Measurements from ENCODE around the gene SLC4A1AP. TPM values are rescaled to one million over a fixed set of nuclear protein-coding genes. Genes with fewer than 3 reads are reported as not detected.
A peak's percentile ranks its signal among the peaks of the same experiment; 100 is the strongest.

Gene SLC4A1AP
- total and polyA plus RNA-seq, 12 donors, result 13.0 to 41.1 (median 22.3) TPM

DNA sequence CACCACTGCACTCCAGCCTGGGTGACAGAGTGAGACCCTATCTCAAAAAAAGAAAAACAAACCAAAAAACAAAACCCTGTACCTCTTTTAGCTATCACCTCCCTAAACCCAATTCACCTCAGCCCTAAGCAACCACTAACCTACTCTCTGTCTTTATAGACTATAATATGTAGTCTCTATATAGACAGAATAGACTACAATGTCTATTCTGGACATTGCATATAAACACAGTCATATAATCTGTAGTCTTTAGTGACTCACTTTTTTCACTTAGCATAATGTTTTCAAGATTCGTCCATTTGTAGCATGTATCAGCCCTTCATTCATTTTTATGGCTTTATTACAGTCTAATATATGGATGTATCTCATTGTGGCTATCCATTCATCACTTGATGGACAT, 70.6 kb downstream of the SLC4A1AP start:
- H3K4me1 ChIP-seq (replicated peaks in 1 of 2), result peaks cover 27 to 55% of the 10 kb centered on the region in 2 donors
- H3K4me3 ChIP-seq, result no peak overlapping the region
- no peaks in the 10 kb centered on the region for H3K36me3 ChIP-seq (replicated peaks in 1 of 2)
- intact Hi-C loops (cut with DNase I), result no loop called here
- peak overlapping the region in 3 of 5 donors; percentile 25 to 95 (median 93) for H3K27ac ChIP-seq
- H3K27me3 ChIP-seq, result no peaks in the 10 kb centered on the region
- DNase-seq, result no peak
- 55 to 74% (median 66%) methylated on average over 1 of the region's 1 CpG for WGBS, 4 donors
- no peaks in the 10 kb centered on the region for H3K9me3 ChIP-seq (replicated peaks in 1 of 3)
- TF ChIP-seq POLR2A (IDR thresholded peaks at IDR 0.05), result no peak

DNA sequence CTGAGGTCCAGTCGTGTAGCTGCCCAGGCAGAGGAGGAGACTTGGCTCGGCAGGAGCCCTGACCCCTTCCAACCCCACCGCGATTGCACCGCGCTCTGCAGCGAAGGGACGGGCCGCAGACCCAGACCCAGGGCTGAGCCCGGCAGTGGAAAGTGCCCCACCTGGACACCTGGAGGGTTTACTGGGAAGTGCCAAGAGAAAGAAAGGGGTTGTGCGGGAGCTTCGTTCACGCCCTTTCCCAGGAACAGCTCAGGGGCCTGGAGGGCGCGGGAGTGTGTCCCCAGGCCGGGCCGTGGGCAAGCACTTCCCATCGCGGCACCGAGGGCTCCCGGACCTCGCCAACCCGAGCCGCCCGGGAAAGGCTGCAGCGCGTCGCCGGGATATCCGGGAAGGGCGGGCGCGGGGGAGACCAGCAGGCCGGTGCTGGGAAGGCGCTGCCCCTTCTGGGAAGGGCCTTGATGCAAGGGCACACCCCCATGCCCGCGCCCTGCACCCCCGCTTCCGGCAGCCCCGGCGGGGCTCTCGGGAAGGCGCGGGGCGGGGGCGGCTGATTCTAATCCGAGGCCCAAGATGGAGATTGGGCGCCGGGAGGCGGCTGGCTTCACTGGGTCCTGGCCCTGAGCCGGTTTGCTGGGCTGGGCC, 71.7 kb downstream of the SLC4A1AP start:
- Histone ChIP-seq H3K36me3 (replicated peaks in 1 of 2) (no peaks in the 10 kb centered on the region), H3K4me3 (peak overlapping the region in 2 of 4 donors; percentile 41 to 42), H3K27me3 (no peaks in the 10 kb centered on the region), H3K9me3 (replicated peaks in 1 of 3) (no peaks in the 10 kb centered on the region), H3K4me1 (replicated peaks in 1 of 2) (peaks cover 24 to 46% of the 10 kb centered on the region in 2 donors), H3K27ac (peak overlapping the region; percentile 58 to 95 (median 86))
- intact Hi-C loops (cut with DNase I), result no loop called here
- TF ChIP-seq POLR2A (IDR thresholded peaks at IDR 0.05), result peak; percentile 63 to 69
- TF ChIP-seq, protein P1, sequence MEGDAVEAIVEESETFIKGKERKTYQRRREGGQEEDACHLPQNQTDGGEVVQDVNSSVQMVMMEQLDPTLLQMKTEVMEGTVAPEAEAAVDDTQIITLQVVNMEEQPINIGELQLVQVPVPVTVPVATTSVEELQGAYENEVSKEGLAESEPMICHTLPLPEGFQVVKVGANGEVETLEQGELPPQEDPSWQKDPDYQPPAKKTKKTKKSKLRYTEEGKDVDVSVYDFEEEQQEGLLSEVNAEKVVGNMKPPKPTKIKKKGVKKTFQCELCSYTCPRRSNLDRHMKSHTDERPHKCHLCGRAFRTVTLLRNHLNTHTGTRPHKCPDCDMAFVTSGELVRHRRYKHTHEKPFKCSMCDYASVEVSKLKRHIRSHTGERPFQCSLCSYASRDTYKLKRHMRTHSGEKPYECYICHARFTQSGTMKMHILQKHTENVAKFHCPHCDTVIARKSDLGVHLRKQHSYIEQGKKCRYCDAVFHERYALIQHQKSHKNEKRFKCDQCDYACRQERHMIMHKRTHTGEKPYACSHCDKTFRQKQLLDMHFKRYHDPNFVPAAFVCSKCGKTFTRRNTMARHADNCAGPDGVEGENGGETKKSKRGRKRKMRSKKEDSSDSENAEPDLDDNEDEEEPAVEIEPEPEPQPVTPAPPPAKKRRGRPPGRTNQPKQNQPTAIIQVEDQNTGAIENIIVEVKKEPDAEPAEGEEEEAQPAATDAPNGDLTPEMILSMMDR (IDR thresholded peaks at IDR 0.05), result peak in 2 of 6 experiments; percentile 5 to 7
- WGBS, 4 donors, result 2 to 17% (median 6%) methylated on average over 18 to 51 of the region's 51 CpGs
- DNase-seq, result peak; percentile 79 to 94 (median 87)

DNA sequence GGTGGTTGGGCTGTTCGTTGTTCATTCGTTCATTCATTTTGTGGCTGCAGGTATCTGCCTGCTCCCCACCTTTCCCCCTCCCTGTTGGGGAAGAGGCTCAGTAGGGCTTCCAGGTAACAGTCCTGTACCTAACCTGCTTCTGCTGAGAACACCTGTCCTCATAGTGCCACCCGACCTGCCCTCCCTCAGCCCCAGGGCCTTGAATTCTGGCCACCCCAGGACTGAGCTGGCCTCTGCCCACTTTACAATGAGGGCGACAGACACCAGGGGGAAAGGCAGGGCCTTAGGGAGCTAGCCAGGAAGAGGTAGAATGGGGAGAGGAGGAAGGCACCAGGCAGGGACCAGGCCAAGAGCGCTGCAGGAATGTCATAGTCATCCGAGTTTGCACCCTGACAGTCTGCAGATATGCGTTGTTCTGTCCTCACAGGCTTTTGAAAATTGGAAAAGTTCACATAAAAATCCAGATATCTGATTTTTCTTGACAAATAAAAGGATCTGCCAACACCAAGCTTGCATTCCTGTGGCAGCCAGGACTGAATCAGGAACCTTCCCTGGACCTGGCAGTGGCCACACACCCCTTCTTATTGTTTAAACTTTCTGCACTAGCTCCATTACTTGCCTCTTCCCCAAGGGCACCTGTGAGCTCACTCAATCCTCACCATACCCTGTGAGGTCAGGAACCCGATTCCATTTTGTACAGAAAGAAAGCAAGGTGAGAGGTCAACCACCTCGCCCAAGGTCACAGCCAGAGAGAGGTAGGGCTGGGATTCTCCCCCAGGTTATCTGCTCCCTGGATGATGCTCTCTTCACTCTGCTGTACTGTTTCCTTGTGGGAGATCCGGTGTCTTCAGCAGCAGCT, 72.6 kb downstream of the SLC4A1AP start:
- peak overlapping the region; percentile 26 to 95 (median 86) for H3K27ac ChIP-seq
- 87 to 94% (median 88%) methylated on average over 9 to 10 of the region's 10 CpGs for WGBS, 4 donors

DNA sequence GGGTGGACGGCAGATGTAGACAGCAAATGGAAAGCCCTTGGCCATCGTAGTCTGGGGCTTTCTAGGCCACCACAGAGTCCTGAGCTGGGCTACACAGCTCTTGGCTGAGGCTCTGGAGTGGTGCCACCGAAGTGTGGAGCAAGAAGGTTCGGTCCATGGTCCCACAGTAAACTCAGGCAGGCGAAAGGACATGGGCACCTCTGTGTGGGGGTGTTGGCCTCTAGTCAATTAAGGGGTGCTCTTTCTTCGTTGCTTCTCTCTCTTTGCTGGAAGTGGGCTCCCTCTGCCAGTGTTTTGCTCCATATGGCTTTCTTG, 73.2 kb downstream of the SLC4A1AP start:
- Histone ChIP-seq H3K27me3 (no peaks in the 10 kb centered on the region), H3K4me1 (replicated peaks in 1 of 2) (peaks cover 15 to 31% of the 10 kb centered on the region in 2 donors), H3K4me3 (no peak overlapping the region), H3K9me3 (replicated peaks in 1 of 3) (no peaks in the 10 kb centered on the region), H3K36me3 (replicated peaks in 1 of 2) (no peaks in the 10 kb centered on the region), H3K27ac (peak overlapping the region; percentile 21 to 95 (median 80))
- TF ChIP-seq POLR2A (IDR thresholded peaks at IDR 0.05), result no peak
- TF ChIP-seq, protein P1 (IDR thresholded peaks at IDR 0.05), result no peak
- WGBS, 4 donors, result 89 to 100% (median 93%) methylated on average over 4 to 6 of the region's 6 CpGs
- DNase-seq, result no peak
- intact Hi-C loops (cut with DNase I), result no loop called here

More for the DNA sequence above, 72.6 kb downstream of the SLC4A1AP start:
- intact Hi-C loops (cut with DNase I), result no loop called here
- DNase-seq, result peak in 1 of 7 donors; percentile 51
- H3K4me1 ChIP-seq (replicated peaks in 1 of 2), result peaks cover 16 to 37% of the 10 kb centered on the region in 2 donors
- TF ChIP-seq, protein P1 (IDR thresholded peaks at IDR 0.05), result no peak
- no peak for TF ChIP-seq POLR2A (IDR thresholded peaks at IDR 0.05)
- H3K9me3 ChIP-seq (replicated peaks in 1 of 3), result no peaks in the 10 kb centered on the region
- H3K4me3 ChIP-seq, result peak overlapping the region in 1 of 4 donors; percentile 41
- H3K36me3 ChIP-seq (replicated peaks in 1 of 2), result no peaks in the 10 kb centered on the region
- no peaks in the 10 kb centered on the region for H3K27me3 ChIP-seq

All from adrenal gland (tissue), 12 donors.